Activated naive CD4-positive, alpha-beta T cell treated with Interleukin-2 at 50 U/mL for 16 hours (primary cell): ENCODE data around the gene SRGAP2B.
"Not testable (repeated sequence)": the region's sequence is repeated elsewhere in the genome, so short reads cannot be mapped to it uniquely, and the experiment has no call there.

Experiments used
- DNase-seq: peaks from one replicate; pipeline ENCODE4 v3.0.0-alpha.2; 2020

Gene SRGAP2B

DNA sequence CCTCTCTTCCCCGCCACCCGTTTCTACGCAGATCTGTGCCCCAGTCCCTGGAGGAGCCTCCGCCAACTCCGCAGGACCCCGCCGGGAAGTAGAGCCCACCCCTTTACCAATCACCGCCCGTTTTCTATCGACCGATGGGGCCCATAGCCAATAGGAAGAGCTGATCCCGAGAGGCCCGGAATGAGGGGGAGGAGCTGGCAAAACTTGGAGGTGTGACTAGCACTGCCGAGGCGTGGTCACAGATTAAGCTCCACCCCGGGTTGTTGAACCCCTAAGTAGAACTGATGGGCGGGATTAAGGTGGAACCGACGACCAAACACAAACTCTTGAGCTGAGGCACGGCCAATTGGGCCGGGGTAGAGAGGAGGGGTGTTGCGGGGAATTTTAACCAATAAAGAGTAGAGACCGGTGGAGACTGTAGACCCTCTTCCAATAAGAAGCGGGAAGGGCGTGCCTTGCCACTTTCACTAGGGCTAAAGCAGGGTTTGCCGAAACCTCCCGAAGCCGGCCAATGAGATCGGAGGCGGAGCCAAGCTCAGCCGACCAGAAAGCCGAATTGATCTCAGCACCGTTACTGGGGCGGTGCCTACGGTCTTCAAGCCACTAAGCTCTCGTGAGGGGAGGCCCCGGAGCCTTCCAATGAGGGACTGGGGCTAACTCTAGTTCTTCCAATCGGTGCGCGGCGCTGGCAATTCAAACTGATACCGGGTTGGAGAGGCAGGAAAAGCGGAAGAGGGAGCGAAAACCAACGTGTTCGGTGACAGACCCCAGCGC lies at the start of gene SRGAP2B, which contains the start of gene FAM72D:
TSS of gene SRGAP2B (minus strand) at position 45 of the 774 bp plus-strand sequence. CDS start 2,427 bp downstream, outside the sequence.
TSS of gene FAM72D (plus strand) at position 691 of the 774 bp plus-strand sequence. CDS start 874 bp downstream, outside the sequence.
- not testable (repeated sequence) for DNase-seq

DNA sequence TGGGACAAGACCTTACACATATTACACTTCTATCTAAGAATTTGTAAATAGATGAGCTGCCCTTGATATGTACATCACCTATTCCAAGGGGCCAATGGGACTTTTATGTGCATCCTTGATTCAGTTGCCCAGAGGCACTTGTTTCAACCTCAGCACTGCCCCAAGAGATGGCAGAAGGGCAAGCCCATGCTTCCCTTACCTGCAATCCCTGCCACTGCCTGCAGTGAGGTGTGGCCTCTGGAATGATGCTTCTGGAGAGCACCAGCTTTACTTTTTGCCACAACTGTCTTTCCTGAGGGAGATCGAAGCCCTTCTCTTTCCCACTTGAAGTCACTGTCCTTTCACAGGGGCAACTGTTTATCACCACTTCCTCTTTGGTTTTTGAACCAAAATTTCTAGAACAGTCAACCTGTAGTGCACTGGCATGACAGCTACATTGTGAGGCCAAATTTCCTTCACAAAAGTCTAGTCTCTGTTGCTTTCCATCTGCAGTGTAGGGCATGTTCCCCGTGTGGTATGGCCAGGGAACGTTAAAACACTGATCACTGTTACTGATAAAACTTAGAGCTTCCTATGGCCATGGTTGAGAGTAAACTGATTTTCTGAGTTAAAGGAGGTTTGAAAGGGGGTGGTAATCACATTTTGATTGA lies 49.3 kb upstream of the SRGAP2B start:
- DNase-seq, result not testable (repeated sequence)

DNA sequence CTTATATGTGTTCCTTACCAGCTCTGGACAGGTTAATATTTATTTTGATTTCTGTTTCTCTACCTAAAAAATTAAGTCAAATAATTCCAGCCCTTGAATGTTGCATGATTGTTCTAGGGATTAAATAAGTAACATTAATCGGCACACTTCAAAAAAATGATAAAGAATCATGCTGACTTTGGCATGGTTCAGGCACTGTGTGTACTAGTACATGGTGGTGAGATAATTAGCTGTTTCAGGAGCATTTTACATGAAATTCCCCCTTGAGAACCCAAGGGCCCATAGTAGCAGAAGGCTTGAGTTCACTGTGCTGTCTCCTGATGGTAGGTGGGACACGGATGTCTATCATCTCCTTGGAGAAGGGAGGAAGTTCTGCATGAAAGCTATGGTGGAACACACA lies 45.4 kb upstream of the SRGAP2B start:
- not testable (repeated sequence) for DNase-seq

DNA sequence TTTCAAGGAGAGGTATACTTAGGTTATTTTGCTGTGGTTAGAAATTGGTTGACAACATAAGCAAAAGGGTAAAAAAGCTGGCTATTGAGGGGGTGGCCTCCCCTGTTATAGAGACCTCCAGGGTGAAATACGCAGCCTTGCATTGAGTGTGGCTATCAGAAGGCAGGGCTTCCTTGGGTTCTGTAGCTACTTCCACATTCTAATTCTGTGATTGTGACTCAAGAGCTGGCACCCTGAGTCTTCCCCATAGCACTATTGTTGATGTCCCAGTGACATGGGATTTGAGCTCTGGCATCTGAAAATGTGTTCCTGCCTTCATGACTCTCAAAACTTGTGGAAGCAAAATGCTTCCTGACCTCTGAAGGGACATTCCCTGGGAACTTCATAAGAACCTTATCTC lies 39.3 kb upstream of the SRGAP2B start:
- DNase-seq, result not testable (repeated sequence)

DNA sequence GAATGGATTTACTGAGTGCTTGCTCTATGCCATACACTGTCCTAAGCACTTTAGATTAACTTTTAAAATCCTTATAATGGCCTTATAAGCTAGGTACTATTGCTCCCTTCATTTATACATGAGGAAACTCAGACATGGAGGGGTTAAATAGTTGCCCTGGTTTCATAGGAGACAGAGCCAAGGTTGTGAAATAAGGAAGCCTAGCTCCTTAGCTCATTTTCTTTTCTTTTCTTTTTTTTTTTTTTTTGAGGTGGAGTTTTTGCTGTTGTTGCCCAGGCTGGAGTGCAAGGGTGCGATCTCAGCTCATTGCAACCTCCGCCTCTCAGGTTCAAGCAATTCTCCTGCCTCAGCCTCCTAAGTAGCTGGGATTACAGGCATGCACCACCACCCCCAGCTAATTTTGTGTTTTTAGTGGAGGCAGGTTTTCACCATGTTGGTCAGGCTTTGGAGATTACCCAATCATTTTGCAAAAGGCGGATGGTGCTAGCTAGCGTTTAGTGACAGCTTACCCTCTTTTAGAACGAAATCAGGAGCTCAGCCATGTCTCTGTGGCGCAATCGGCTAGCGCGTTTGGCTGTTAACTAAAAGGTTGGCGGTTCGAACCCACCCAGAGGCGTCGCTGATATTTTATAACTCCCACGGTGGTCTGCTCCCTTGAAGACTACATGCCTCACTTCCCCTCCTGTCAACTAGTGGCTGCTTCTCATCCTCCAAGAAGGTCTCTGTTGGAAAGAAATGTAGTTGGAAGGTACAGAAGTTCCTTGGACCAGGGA lies 33.8 kb upstream of the SRGAP2B start:
- not testable (repeated sequence) for DNase-seq

DNA sequence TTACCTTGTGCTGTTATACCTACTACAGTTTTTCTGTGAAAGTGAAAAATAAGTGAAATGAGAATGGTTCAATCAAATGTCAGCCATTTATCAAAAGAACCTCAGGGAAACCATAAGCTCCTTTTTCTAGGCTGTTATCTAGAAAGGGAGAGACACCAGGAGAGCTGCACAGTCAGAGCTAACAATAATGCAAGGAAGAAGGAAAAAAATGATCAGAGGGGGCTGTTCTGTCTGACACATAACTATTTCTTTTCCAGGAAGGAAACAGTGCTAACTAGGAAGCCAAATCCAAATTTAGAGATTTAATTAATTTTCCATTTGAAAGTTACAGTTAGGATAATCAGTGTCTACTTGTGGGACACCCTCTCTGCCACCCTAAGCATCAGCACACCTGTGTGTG lies 32.0 kb upstream of the SRGAP2B start:
- DNase-seq, result not testable (repeated sequence)

DNA sequence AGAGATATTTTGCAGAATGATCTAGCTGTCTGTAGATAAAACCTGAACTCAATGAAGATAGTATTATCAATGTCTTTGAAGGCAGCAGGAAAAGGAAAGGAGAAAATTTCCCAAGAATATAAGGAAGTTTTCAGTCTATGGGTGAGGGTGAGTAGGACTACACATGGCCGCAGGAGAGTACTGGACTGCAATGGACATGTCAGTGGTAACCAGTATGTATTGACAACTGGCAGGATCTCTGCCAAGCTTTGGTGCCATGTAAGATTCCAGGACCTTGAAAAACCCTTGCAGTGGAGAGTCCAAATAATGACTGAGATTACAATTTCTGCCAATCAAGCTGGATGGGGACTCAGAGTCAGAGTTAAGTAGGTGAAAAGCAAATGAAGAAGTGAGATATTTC lies 30.0 kb upstream of the SRGAP2B start:
- not testable (repeated sequence) for DNase-seq

DNA sequence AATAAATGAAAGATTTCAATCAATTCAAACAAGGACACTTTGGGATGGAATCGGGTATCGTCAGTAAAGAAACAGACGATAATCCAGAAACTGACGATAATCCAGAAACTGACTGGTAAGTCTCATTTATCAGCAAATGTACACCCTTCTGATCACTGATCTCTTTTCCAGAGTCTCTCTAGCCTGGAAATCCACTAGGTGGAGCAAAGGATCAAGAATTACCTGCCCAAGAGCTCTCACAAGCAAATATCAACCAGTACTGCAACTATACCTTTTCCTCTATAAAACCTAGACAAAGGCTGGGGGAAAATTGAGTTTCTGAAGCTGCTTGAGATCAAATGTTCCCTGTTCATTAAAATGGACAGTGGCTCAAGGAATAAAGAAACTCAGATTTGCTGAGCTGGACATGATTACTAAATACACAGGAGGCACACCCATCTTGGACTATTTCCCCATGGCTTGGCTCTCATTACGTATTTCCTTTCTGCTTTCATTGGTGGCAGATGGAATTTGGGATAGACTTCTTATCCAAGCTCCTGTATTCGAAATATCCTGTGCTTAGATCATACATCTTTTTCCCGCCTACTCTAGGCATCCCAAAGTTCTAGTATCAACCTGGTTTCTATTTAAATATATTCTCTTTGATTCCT lies 29.0 kb upstream of the SRGAP2B start:
- not testable (repeated sequence) for DNase-seq

DNA sequence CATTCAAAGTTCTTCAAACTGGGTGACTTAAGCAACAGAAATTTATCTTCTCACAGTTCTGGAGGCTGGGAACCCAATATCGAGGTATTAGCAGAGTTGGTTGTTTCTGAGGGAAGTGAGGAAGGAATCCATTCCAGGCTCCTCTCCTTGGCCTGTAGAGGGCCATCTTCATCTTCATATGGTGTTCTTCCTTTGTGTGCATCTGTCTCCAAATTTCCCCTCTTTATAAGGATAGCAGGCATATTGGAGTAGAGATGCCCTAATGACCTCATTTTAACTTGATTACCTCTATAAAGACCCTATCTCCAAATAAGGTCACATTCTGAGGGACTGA lies 27.9 kb upstream of the SRGAP2B start:
- not testable (repeated sequence) for DNase-seq

DNA sequence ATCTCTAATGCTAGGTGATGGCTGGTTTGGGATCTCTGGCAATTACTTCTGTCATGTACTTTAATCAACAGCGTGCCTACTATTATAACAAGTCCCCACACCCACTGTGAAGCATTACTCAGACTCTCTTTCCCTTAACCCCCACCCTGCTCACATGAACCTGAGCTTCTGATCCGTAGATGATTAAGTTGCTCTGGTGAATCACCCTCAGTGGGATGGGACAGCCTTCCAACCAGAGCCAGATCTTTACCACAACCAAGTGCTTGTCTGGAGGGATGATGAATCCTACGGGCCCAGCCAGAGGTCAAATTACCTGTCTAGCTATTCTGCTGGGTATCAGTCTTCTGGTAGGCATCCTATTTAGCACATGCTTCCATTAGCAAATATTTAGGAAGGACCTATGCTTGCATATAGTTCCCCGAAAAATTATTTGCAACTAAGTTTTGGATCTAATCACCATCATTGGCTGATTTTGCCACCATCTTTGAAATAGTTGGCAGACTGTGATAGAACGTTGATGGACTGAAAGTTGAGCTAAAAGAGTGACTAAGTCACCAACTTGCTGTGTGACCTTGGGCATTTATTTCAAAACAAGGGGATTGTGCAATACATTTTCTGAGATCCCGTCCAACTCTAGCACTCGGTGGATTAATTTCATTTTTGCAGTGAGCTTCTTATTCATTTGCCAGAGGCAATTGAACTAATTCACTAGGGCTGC lies 27.4 kb upstream of the SRGAP2B start:
- DNase-seq, result not testable (repeated sequence)

DNA sequence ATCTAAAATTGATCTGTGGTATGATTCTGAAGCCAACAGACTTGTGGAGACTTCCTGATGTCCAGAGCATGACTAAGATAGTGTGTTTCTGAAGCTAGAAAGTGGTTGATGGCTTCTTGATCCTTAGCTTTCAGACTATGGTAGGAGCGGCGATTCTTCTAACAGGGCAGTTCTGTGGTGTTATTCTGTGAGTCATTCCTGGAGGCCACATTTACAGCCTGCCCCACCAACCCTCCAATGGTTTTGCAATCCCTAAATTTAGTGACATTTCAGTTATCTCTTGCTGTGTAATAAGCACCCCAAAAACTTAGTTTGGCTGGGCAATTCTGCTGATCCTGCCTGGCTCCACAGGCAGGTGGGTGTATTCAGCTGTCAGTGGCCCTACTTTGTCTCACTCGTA lies 24.7 kb upstream of the SRGAP2B start:
- DNase-seq, result not testable (repeated sequence)

DNA sequence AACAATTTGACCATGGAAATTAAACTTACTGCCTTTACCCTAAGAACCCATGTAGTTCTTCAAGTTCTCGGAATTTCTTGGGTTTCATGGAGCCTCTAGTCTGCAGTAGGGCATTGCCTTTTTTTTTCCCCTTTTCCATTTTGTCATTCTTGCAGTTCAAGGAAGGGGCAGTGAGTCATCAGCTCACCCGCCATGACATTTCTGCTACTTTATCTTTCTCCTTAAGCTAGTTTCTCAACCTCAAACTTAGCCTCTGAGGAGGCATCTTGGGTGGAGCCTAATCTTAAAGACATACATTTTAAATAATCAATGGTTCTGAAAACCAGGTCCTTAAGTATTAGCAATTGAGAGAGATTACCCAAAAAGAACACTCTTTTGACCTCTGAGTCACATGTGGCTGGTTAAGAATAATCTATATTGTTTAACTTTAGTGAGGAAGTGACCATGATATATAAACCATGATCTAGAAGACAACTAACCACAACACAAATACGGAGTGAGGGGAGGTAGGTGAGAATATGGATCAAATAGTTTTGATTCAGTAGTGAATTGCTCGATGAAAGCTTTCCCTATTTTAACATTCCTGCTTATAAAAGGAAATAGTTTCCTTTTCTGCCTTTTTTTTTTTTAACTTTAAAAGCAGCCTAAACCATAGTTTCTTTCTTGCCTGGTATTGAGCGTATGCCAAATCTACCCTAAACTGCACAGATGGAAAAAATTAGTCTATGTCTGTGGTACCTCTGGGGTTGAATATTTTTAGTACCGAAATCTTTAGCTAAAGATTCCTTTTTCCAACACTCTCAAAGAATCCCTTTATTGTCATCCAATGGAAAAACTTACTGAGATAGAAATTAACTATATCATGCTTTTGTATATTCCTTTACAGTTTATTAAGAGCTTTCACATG lies 20.7 kb upstream of the SRGAP2B start:
- DNase-seq, result not testable (repeated sequence)

DNA sequence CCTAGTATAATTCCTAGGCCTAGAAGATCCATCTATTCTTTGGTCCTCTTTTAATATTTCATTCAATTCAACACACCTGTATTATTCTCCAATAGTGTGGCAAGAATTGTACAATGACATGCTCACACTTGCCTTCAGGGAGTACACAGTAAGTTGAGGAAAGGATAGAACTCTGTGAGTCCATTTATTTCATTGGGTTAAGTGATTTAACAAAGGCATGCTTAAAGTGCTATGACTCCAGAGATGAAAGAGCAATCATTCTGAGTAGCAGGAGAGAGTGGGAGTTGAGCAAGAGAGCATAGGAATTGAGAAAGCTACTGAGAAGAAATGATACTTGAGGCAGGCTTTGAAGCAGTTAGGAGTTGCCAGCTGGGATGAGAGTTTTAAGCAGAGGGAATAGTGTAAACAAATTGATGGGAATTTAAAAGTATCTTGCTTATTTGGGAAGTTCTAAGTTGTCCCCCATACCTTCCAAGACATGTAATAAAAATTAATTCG lies 19.5 kb upstream of the SRGAP2B start:
- DNase-seq, result not testable (repeated sequence)

DNA sequence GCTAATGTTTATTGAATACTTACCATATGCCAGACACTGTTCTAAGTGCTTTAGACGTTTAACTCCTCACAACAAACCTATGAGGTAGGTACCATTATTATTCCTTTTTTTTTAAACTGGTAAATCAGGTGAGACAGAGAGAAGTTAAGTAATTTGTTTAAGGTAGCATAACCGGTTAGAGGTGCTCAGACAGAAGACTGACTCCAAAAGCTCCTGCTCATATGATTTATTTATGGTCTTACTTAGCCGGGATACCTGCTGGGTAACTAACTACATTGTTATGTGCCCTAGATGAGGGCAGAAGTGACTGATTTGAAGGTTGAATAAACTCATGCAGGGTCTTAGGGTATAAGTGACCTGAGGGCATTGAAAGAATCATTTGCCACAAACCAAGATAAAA lies 17.6 kb upstream of the SRGAP2B start:
- DNase-seq, result not testable (repeated sequence)

DNA sequence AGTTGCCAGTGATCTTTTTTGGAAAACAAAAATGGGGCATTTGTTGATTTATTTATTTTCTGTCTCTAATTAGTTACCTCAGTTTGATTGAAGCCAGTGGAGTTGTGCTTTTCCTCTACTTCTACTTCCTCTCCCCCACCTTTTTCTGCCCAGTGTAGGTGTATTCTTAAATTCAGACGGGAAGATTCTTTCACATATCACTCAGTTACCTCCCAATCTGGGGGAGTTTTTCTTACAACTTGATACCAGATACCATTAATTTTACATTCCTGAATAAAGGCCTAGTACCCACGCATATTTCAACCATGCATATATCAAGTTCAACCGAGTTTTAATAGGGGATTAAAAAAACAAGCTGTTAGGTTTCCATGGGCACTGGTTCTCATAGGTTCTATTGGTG lies 16.5 kb upstream of the SRGAP2B start:
- DNase-seq, result not testable (repeated sequence)

DNA sequence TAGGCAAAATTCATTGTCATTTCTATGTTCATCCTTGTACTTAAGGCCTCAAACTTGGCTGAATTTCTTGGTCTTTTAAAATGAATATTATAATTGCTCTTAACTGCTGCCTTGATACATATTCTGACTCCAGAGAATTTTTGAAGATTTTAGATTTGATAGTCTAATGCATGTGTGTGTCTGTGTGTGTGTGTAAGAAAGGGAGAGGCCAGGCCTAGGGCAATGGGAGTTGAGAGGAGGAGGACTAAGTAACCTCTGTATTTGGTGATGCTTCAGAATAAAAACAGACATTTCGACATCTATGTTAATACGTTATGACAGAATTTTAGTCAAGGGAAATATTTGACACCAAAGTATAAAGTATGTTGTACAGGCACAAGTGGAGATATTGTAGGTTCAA lies 8.2 kb upstream of the SRGAP2B start:
- DNase-seq, result not testable (repeated sequence)

DNA sequence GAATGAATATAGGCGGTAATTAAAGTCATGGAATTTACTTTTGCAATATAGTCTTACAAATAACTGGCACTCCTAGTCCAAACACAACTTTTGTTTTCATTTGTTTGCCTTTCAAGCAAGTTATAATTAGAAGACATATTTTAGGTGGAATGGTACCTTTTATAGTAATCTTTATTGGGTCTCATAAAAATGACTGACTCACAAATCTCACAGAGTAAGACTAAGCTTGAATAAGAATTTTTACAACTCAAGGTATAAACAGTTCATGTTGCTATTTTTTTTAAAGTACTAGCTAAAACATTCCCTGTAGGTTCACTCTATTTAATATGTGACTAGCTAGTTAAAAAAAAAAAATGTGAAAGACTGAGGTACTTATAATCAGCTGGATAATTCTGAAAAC lies 6.6 kb upstream of the SRGAP2B start:
- DNase-seq, result not testable (repeated sequence)

DNA sequence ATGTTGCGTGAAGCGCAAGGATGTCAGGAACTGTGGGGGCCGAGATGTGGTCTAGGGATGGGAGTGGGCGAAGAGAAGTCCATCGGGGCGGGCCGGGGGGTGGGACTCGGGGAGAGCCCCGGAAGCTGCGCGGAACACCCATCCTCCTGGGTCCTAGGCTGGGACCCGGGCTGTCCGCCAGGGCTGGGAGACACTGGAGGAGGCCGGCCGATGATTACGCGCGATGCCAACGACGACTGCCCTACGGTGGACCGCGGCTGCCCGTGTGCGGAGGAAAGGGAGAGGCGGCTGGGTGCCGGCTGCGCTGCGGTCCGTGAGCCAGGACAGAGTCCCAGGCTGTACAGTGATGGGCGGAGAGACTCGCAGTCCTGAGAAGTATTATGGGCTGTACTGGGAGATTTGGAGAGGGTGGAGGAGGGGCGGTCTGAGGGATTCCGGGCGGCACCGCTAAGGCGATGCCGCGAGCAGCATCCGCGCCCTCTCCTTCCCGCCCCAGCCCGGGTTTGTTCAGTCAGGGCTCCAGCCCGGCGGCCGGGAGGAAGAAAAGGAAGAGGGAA lies 395 bp downstream of the SRGAP2B start:
- DNase-seq, result peak; percentile 3

DNA sequence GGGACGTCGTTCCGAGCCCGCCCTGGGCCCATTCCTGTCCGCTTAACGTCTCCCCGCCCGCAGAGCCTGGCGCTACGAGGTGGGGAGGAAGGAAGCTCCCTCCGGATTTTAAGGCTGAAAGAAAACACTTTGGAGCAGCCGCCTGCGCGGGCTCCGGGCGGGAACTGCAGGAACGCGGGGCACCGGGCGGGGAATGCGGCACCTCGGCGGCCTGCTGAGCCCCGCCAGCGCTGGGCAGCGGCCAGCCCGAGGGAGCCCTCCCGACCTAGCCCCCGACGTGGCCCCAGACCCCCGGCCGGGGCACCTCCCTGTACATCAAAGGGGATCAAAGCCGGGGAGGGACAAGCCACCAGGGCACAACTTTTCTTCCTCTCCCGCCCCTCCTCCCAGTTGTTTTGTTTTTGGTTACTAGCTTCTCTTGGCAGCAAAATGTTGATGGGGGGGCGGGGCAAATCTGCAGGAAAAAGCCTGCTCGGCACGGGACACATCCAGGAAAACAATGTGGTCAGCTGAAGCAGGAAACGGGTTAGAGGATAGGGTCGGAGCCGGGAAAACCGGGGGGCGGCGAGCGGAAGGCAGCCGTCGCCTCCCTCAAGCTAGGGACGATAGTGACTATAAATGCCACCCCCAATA lies 1.5 kb downstream of the SRGAP2B start:
- DNase-seq, result peak; percentile 16
